Medulla oblongata (tissue), 1 donor: ENCODE results near the gene LTBP1.
"Not testable (repeated sequence)": the region's sequence is repeated elsewhere in the genome, so short reads cannot be mapped to it uniquely, and the experiment has no call there.

Source experiments
- DNase-seq: peaks from one replicate; pipeline ENCODE4 v3.0.0-alpha.2; 2015; ENCODE audit errors: extremely low spot score

The LTBP1 gene

GRCh38 chr2:32946314-32947075 lies at the start of gene LTBP1:
TSS of gene LTBP1 (plus strand) at chr2:32946953. CDS start at chr2:32947325, 372 bp downstream.
- peak; percentile 77 for DNase-seq

- no peak for DNase-seq
Observed at GRCh38 chr2:32900246-32900973, 46.3 kb upstream of the LTBP1 start.

- DNase-seq, result no peak
Observed at GRCh38 chr2:32901313-32901712, 45.4 kb upstream of the LTBP1 start.

GRCh38 chr2:32902174-32902573 lies 44.6 kb upstream of the LTBP1 start:
- no peak for DNase-seq

GRCh38 chr2:32902986-32903385 lies 43.8 kb upstream of the LTBP1 start:
- no peak for DNase-seq

GRCh38 chr2:32904074-32904473 lies 42.7 kb upstream of the LTBP1 start:
- DNase-seq, result no peak

GRCh38 chr2:32904751-32905150 lies 42.0 kb upstream of the LTBP1 start:
- no peak for DNase-seq

- no peak for DNase-seq
Observed at GRCh38 chr2:32905270-32905669, 41.5 kb upstream of the LTBP1 start.

- DNase-seq, result no peak
Observed at GRCh38 chr2:32910883-32911598, 35.7 kb upstream of the LTBP1 start.

GRCh38 chr2:32915694-32916093 lies 31.1 kb upstream of the LTBP1 start:
- no peak for DNase-seq

GRCh38 chr2:32918774-32919173 lies 28.0 kb upstream of the LTBP1 start:
- DNase-seq, result no peak

GRCh38 chr2:32919901-32920300 lies 26.9 kb upstream of the LTBP1 start:
- not testable (repeated sequence) for DNase-seq

- DNase-seq, result not testable (repeated sequence)
Observed at GRCh38 chr2:32921486-32921885, 25.3 kb upstream of the LTBP1 start.

- DNase-seq, result no peak
Observed at GRCh38 chr2:32922501-32922900, 24.3 kb upstream of the LTBP1 start.

GRCh38 chr2:32923109-32923508 lies 23.6 kb upstream of the LTBP1 start:
- no peak for DNase-seq

GRCh38 chr2:32925283-32925815 lies 21.4 kb upstream of the LTBP1 start:
- no peak for DNase-seq

GRCh38 chr2:32925976-32926707 lies 20.6 kb upstream of the LTBP1 start:
- DNase-seq, result no peak

- DNase-seq, result peak; percentile 84
Observed at GRCh38 chr2:32926708-32927084, 20.1 kb upstream of the LTBP1 start.

GRCh38 chr2:32930436-32930835 lies 16.3 kb upstream of the LTBP1 start:
- DNase-seq, result no peak

- DNase-seq, result no peak
Observed at GRCh38 chr2:32931519-32931918, 15.2 kb upstream of the LTBP1 start.

GRCh38 chr2:32931945-32932709 lies 14.6 kb upstream of the LTBP1 start:
- DNase-seq, result no peak
